ENCODE data around the gene FOXD1.
"Not testable (repeated sequence)": the region's sequence is repeated elsewhere in the genome, so short reads cannot be mapped to it uniquely, and the experiment has no call there.

Gene FOXD1

GRCh38 chr5:73417303-73418034 is 31.1 kb downstream of the FOXD1 start:
- peak; percentile 67 for DNase-seq (ENCODE audit: low read depth, low spot score)

GRCh38 chr5:73415617-73416016 is 33.0 kb downstream of the FOXD1 start:
- no peak for DNase-seq (ENCODE audit: low read depth, low spot score)

GRCh38 chr5:73415171-73415570 is 33.4 kb downstream of the FOXD1 start:
- no peak for DNase-seq (ENCODE audit: low read depth, low spot score)

GRCh38 chr5:73412597-73412988 is 36.0 kb downstream of the FOXD1 start:
- peak; percentile 86 for DNase-seq (ENCODE audit: low read depth, low spot score)

GRCh38 chr5:73411936-73412596 is 36.5 kb downstream of the FOXD1 start:
- no peak for DNase-seq (ENCODE audit: low read depth, low spot score)

GRCh38 chr5:73409927-73410326 is 38.6 kb downstream of the FOXD1 start:
- not testable (repeated sequence) for DNase-seq (ENCODE audit: low read depth, low spot score)

GRCh38 chr5:73405691-73406090 is 42.9 kb downstream of the FOXD1 start:
- DNase-seq (ENCODE audit: low read depth, low spot score) = no peak

GRCh38 chr5:73399775-73400174 is 48.8 kb downstream of the FOXD1 start:
- no peak for DNase-seq (ENCODE audit: low read depth, low spot score)

All from astrocyte of the hippocampus (primary cell).